ENCODE measurements around the gene ADRA2C. TPM values are rescaled to one million over a fixed set of nuclear protein-coding genes. Genes with fewer than 3 reads are reported as not detected.

The ADRA2C gene
- polyA plus RNA-seq, 4 donors: 5.0 to 14.3 (median 10.1) TPM

DNA sequence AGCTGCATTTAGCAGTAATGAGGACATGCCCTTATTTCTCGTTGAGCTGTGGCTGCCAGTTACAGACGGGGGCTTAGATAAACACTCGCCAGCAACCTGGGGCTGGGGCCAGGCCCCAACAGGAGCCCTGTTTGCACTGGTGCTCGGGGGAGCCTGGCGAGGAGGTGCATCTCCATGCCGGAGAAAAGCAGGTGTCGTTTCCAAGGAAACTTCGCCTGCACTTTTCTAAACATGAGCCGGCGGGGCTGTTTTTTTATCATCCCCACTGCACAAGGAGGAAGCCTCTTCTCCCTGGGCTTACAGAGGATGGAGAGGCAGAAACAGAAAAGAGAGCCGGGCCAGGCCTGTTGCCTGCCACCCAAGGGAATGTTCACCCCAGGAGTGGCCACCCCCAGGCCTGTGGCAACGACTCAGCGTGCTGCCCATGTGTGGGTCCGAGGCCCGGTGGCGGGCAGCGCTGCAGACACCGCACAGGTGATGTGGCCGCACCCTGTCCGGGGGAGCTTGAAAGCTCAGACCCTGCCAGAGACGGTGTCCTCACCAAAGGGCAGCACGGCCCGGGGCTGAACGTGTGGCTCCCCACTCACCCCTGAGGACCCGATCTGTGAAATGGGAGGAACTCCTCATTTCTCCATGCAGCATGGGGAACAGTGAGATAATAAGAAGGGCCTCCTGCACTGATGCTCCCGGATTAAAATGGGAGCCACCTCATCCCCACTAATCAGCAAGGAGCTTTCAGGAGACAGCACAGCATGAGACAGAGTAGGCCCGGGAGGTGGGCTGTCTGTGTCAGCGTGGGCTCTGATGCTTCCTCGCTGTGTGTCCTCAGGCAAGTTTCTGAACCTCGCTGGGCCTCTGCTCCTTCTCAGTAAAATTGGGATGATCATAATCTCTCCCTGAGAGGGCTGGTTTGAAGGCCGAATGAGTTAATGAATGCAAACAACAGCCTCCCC is 33.8 kb upstream of the ADRA2C start:
- DNase-seq (ENCODE audit: low read depth in 4 of 4, low spot score in 3 of 4): no peak

GRCh38 chr4:3733195-3733594 is 33.0 kb upstream of the ADRA2C start:
- no peak for DNase-seq (ENCODE audit: low read depth in 4 of 4, low spot score in 3 of 4)

- no peak for DNase-seq (ENCODE audit: low read depth in 4 of 4, low spot score in 3 of 4)
These were observed 31.0 kb upstream of the ADRA2C start for GRCh38 chr4:3735196-3735595.

GRCh38 chr4:3736290-3736689 is 29.9 kb upstream of the ADRA2C start:
- no peak for DNase-seq (ENCODE audit: low read depth in 4 of 4, low spot score in 3 of 4)

GRCh38 chr4:3736806-3737205 is 29.4 kb upstream of the ADRA2C start:
- no peak for DNase-seq (ENCODE audit: low read depth in 4 of 4, low spot score in 3 of 4)

- DNase-seq (ENCODE audit: low read depth in 4 of 4, low spot score in 3 of 4): no peak
These were observed 26.6 kb upstream of the ADRA2C start for GRCh38 chr4:3739577-3739976.

DNA sequence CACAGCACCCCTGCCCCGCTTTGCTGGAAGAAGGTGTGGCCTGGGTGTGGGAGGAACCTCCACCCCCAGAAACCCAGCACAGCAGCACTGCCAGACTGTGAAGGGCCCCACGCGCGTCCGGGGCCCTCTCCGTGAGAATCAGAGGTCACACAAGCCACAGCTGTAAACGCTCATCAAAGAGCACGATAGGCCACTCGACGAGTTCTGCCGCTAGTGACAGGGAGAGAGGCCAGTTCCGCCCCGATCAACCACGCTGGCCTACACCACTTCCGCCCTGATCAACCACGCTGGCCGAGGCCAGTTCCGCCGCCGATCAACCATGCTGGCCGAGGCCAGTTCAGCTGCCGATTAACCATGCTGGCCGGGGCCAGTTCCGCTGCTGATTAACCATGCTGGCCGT is 25.9 kb upstream of the ADRA2C start:
- DNase-seq (ENCODE audit: low read depth in 4 of 4, low spot score in 3 of 4): no peak

DNA sequence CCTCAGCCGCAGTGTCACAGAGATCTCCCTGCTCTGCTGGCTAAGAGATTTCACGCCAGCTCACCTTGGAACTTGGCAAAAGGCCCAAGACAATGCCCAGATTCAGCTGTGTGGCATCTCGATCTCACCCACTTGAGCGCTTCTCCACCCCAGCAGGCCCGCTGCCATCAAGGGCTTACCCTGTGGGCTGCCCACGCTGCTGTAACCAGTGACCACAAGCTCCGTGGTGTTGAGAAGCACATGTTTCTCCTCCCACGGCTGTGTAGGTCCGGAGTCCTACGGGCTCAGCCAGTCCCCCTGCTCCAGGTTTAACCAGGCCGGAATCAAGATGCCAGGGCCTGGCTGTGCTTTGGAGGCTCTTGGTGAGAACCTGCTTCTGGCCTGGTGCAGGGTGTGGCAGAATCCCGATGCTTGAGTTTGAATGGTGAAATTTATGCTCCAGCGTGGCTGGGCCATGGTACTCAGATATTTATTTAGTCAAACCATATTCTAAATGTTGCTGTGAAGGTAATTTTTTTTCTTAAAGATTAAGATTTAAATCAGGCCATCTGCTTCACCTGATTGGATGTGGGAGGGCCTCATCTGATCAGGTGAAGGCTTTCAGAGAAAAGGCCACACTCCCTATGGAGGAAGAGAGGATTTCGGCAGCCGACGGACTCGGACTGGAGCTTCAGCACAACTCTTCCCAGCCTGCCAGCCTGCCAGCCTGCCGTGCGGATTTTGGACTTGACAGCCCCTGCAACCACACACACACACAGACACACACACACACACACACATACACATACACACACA is 24.8 kb upstream of the ADRA2C start:
- DNase-seq (ENCODE audit: low read depth in 4 of 4, low spot score in 3 of 4): no peak

- no peak for DNase-seq (ENCODE audit: low read depth in 4 of 4, low spot score in 3 of 4)
These were observed 23.6 kb upstream of the ADRA2C start for GRCh38 chr4:3742610-3743009.

DNA sequence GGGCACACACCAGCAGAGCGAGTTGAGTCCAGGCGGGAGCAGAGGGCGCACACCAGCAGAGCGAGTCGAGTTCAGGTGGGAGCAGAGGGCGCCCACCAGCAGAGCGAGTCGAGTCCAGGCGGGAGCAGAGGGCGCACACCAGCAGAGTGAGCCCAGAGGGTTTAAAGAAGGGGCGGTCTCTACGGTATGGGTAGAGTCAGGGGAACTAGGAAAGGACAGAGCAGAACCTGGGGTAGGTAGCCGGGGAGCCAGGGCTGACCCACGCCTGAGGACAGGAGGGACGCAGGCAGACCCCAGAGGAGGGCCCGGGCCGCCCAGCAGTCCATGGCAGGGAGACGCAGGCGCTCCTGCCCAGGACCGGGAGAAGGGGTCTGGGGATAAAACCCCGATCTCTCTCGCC is 22.0 kb upstream of the ADRA2C start:
- no peak for DNase-seq (ENCODE audit: low read depth in 4 of 4, low spot score in 3 of 4)

GRCh38 chr4:3744901-3745300 is 21.3 kb upstream of the ADRA2C start:
- DNase-seq (ENCODE audit: low read depth in 4 of 4, low spot score in 3 of 4): no peak

GRCh38 chr4:3745886-3746656 is 20.1 kb upstream of the ADRA2C start:
- no peak for DNase-seq (ENCODE audit: low read depth in 4 of 4, low spot score in 3 of 4)

DNA sequence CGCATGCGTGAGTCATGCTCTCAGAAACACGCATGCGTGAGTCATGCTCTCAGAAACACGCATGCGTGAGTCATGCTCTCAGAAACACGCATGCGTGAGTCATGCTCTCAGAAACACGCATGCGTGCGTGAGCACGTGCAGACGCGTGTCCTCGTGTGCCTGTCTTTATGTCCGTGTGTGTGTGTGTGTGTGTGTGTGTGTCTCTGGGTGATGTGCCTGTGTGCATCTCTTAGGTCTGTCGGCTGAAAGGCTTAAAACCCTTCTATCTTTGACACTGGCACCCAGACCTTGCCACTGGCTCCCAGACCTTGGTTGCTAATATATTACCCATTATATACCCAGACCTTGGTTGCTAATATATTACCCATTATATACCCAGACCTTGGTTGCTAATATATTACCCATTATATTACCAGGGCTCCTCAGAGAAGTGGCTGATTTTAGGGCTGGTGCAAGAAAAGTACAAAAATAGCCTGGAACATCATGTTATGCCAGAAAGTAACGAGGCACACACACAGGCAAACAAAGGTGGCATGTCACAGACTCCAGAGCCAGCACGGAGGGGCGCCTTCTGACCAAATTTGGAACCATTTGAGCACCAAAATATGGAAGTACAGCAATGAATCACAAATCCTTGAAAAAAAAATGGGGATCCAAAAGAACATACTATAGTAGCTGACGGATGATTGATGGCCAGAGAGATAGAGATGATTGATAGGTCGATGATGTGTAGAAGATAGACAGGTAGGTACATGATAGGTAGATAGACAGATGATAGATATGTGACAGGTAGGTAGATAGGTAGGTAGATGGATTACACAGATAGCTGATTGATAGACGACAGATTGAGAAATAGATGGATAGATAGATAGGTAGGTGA is 19.2 kb upstream of the ADRA2C start:
- DNase-seq (ENCODE audit: low read depth in 4 of 4, low spot score in 3 of 4): no peak

DNA sequence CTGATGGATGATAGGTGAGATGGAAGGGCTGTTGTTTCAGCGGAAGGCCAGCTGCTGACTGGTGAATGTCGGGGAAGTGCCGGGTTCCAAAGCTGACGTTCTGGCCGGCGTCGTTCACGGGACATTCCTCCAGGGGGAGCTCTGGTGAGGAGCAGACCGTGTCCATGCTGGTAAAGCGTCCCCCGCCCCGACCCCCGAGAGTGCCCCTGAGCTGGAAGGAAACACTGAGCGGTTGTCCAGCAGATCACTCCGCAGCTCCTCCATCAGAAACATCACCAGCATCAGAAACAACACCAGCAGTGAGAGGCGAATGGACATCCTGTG is 18.6 kb upstream of the ADRA2C start:
- no peak for DNase-seq (ENCODE audit: low read depth in 4 of 4, low spot score in 3 of 4)

DNA sequence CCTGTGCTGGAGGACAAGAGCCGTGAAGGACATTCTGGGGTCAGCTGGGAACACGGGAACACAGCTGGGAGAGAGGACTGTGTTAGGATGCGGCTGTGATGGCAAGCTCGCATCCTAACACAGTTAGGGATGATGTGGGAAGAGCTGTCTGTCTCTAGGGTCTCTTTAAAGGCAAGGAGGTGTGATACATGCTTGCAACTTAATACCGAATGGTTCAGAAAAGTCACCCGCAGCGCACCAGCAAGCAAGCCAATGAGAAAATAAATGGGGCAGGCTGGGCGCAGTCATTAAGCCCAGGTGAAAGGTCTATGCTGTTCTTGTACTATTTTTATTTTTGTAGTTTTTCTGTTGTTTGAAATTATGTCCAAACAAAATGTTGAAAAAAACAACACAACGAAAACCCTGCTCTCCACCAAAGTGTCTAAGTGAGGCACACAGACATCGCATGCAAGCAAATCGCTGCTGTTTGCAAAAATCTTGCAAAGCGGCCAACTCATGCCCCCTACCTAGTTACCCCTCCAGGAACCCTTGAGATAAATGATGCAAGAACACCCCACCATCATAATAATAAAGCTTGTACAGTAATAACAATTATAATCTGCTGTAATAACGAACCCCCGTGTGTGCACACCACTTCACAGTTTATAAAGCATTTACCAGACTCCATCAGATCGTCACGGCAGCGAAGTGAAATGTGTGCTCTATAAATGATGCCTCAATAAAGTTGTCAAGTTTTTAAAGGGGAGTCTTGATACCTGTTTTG is 17.9 kb upstream of the ADRA2C start:
- DNase-seq (ENCODE audit: low read depth in 4 of 4, low spot score in 3 of 4): no peak

DNA sequence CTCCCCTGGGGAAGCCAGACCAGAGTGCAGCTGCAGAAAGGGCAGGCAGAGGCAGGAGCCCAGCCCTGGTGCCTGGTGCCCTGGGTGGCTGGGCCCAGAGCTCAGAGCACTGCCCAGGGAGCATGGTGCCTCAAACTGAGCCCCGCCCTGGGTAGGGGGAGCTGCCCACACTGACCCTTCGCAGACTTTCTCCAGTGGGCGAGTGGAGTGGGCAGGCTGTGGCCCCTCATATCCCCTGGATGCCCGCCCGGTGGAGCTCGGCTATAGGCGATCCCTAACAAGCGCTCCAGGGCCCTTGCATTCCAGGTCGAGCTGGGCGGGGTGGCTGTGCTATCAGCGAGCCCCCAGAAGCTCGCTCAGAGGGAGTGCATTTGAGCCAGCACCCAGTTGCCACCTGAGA is 17.1 kb upstream of the ADRA2C start:
- DNase-seq (ENCODE audit: low read depth in 4 of 4, low spot score in 3 of 4): no peak

GRCh38 chr4:3750334-3750733 is 15.9 kb upstream of the ADRA2C start:
- DNase-seq (ENCODE audit: low read depth in 4 of 4, low spot score in 3 of 4): no peak

- DNase-seq (ENCODE audit: low read depth in 4 of 4, low spot score in 3 of 4): no peak
These were observed 14.2 kb upstream of the ADRA2C start for GRCh38 chr4:3752022-3752421.

DNA sequence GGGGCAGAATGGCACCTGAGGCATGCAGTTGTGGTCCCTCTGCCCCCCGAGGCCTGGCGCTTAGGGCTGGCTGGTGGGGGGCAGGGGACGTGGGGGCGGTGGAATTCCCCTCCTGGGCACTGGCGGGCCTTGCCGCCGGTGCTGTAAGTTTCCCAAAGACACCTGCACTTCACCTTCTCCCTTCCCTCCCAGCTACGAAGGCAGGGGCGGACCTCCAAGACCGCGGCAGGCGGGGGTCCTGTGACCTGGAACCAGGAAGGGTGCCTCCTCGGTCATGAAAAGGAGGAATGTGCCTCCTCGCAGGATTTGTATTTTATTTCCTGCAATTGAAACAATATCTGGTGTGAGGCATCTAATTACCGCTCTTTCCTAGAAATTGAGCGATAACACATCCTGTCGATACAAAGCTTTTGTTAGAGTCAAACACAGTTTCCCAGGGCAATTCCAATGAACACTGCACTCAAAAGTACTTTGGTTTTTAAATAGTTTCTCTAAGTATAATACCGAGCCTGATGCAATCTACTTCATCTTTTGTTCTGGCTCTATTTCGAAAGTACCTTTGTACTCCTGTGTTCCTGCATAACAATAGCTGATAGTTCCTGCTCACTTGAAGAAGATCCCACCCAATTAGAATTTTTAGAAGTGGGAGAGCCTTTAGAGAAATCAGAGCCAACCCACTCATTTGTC is 12.3 kb upstream of the ADRA2C start:
- DNase-seq (ENCODE audit: low read depth in 4 of 4, low spot score in 3 of 4): no peak
